BLaER1 (cell line): ENCODE results near the gene QPCT.
"Not testable (repeated sequence)": the region's sequence is repeated elsewhere in the genome, so short reads cannot be mapped to it uniquely, and the experiment has no call there.

Experiments
- H3K27ac ChIP-seq: shearing (Covaris generic); formaldehyde crosslinking; 2 replicates; pipeline ENCODE4 v1.8.1; 2022
- H3K27me3 ChIP-seq: shearing (Covaris generic); formaldehyde crosslinking; 2 replicates; pipeline ENCODE4 v1.8.1; 2022
- H3K36me3 ChIP-seq: shearing (Covaris generic); formaldehyde crosslinking; 2 replicates; pipeline ENCODE4 v1.8.1; 2022
- H3K4me1 ChIP-seq: shearing (Covaris generic); formaldehyde crosslinking; 2 replicates; pipeline ENCODE4 v1.8.1; 2022
- H3K4me2 ChIP-seq: shearing (Covaris generic); formaldehyde crosslinking; 2 replicates; pipeline ENCODE4 v1.8.1; 2022
- H3K4me3 ChIP-seq: shearing (Covaris generic); formaldehyde crosslinking; 2 replicates; pipeline ENCODE4 v1.8.1; 2022
- H3K9ac ChIP-seq: shearing (Covaris generic); formaldehyde crosslinking; 2 replicates; pipeline ENCODE4 v1.8.1; 2022
- H3K9me3 ChIP-seq: shearing (Covaris generic); formaldehyde crosslinking; 2 replicates; pipeline ENCODE4 v1.8.1; 2022
- H4K20me1 ChIP-seq: shearing (Covaris generic); formaldehyde crosslinking; 2 replicates; pipeline ENCODE4 v1.8.1; 2022
- Cebpa-rat ChIP-seq: shearing (Covaris generic); IDR thresholded peaks from 2 replicates; pipeline ENCODE4 v1.8.1; 2022

Gene QPCT

GRCh38 chr2:37344453-37345361, at the start of gene QPCT:
TSS of gene QPCT (plus strand) at chr2:37344630. CDS start at chr2:37344732, 102 bp downstream.
- H4K20me1 ChIP-seq, result no peaks in the 10 kb centered on the region
- peaks cover 44% of the 10 kb centered on the region for H3K4me1 ChIP-seq
- H3K4me2 ChIP-seq, result peak within 1 kb of the TSS; percentile 87
- no peak within 1 kb of the TSS for H3K27ac ChIP-seq
- peak within 1 kb of the TSS; percentile 65 for H3K4me3 ChIP-seq
- H3K36me3 ChIP-seq, result no peaks in the 10 kb centered on the region
- H3K27me3 ChIP-seq, result peaks cover 28% of the 10 kb centered on the region
- TF ChIP-seq Cebpa-rat, result no peak
- peak within 1 kb of the TSS; percentile 17; the same call in 1 of the 2 replicates for H3K9ac ChIP-seq
- H3K9me3 ChIP-seq, result no peaks in the 10 kb centered on the region

- not testable (repeated sequence) for H4K20me1 ChIP-seq, H3K4me3 ChIP-seq, H3K9ac ChIP-seq, H3K4me1 ChIP-seq, H3K9me3 ChIP-seq, H3K27me3 ChIP-seq, H3K27ac ChIP-seq, H3K4me2 ChIP-seq
- H3K36me3 ChIP-seq, result peaks cover 24% of the 10 kb centered on the region
Measured at GRCh38 chr2:37294858-37295257, 49.6 kb upstream of the QPCT start.

GRCh38 chr2:37295469-37296073, 48.9 kb upstream of the QPCT start:
- Histone ChIP-seq H3K27me3 (no peaks in the 10 kb centered on the region), H3K4me3 (no peak overlapping the region), H3K4me2 (no peak overlapping the region), H3K9me3 (0 out of 2 replicates have a peak, but pooled peaks cover 6% of the 10 kb centered on the region), H3K9ac (no peak overlapping the region), H4K20me1 (no peaks in the 10 kb centered on the region), H3K27ac (no peak overlapping the region), H3K36me3 (peaks cover 23% of the 10 kb centered on the region), H3K4me1 (no peaks in the 10 kb centered on the region)
- TF ChIP-seq Cebpa-rat, result no peak

- Histone ChIP-seq H3K27ac (no peak overlapping the region), H3K9me3 (peaks cover 7% of the 10 kb centered on the region), H3K9ac (no peak overlapping the region), H3K4me2 (no peak overlapping the region), H3K27me3 (no peaks in the 10 kb centered on the region), H3K36me3 (peaks cover 12% of the 10 kb centered on the region), H3K4me1 (no peaks in the 10 kb centered on the region), H3K4me3 (no peak overlapping the region), H4K20me1 (no peaks in the 10 kb centered on the region)
- TF ChIP-seq Cebpa-rat, result no peak
Measured at GRCh38 chr2:37297632-37298031, 46.8 kb upstream of the QPCT start.

GRCh38 chr2:37300146-37300545, 44.3 kb upstream of the QPCT start:
- H3K9me3 ChIP-seq, result peaks cover 20% of the 10 kb centered on the region
- no peaks in the 10 kb centered on the region for H3K27me3 ChIP-seq
- TF ChIP-seq Cebpa-rat, result no peak
- no peak overlapping the region for H3K4me3 ChIP-seq
- no peak overlapping the region for H3K4me2 ChIP-seq
- no peaks in the 10 kb centered on the region for H3K4me1 ChIP-seq
- H3K9ac ChIP-seq, result no peak overlapping the region
- 0 out of 2 replicates have a peak, but pooled peaks cover 2% of the 10 kb centered on the region for H4K20me1 ChIP-seq
- no peak overlapping the region for H3K27ac ChIP-seq
- H3K36me3 ChIP-seq, result peaks cover 24% of the 10 kb centered on the region

GRCh38 chr2:37300578-37300977, 43.9 kb upstream of the QPCT start:
- Histone ChIP-seq H3K9ac (no peak overlapping the region), H3K4me3 (no peak overlapping the region), H3K4me1 (no peaks in the 10 kb centered on the region), H4K20me1 (peaks cover 5% of the 10 kb centered on the region; the same call in 1 of the 2 replicates), H3K27me3 (no peaks in the 10 kb centered on the region), H3K4me2 (no peak overlapping the region), H3K27ac (no peak overlapping the region), H3K36me3 (peaks cover 24% of the 10 kb centered on the region), H3K9me3 (peaks cover 20% of the 10 kb centered on the region)
- TF ChIP-seq Cebpa-rat, result no peak

GRCh38 chr2:37301408-37301807, 43.0 kb upstream of the QPCT start:
- no peaks in the 10 kb centered on the region for H3K4me1 ChIP-seq
- no peak overlapping the region for H3K4me3 ChIP-seq
- no peak overlapping the region for H3K27ac ChIP-seq
- H3K4me2 ChIP-seq, result no peak overlapping the region
- no peak for TF ChIP-seq Cebpa-rat
- peaks cover 24% of the 10 kb centered on the region for H3K36me3 ChIP-seq
- H3K9me3 ChIP-seq, result peaks cover 20% of the 10 kb centered on the region
- no peaks in the 10 kb centered on the region for H3K27me3 ChIP-seq
- H4K20me1 ChIP-seq, result peaks cover 6% of the 10 kb centered on the region; the same call in 1 of the 2 replicates
- no peak overlapping the region for H3K9ac ChIP-seq

- H3K4me3 ChIP-seq, result no peak overlapping the region
Measured at GRCh38 chr2:37302701-37303252, 41.7 kb upstream of the QPCT start.

GRCh38 chr2:37306024-37306423, 38.4 kb upstream of the QPCT start:
- Histone ChIP-seq H4K20me1 (peaks cover 28% of the 10 kb centered on the region), H3K27ac (no peak overlapping the region), H3K9me3 (peaks cover 13% of the 10 kb centered on the region), H3K9ac (no peak overlapping the region), H3K4me1 (no peaks in the 10 kb centered on the region), H3K36me3 (peaks cover 16% of the 10 kb centered on the region), H3K4me2 (no peak overlapping the region), H3K4me3 (no peak overlapping the region), H3K27me3 (no peaks in the 10 kb centered on the region)
- TF ChIP-seq Cebpa-rat, result no peak

More at GRCh38 chr2:37302701-37303252, 41.7 kb upstream of the QPCT start:
- Histone ChIP-seq H3K36me3 (peaks cover 21% of the 10 kb centered on the region), H3K9ac (no peak overlapping the region), H3K27me3 (no peaks in the 10 kb centered on the region), H3K4me1 (no peaks in the 10 kb centered on the region), H3K9me3 (peaks cover 20% of the 10 kb centered on the region), H3K4me2 (no peak overlapping the region), H4K20me1 (peaks cover 18% of the 10 kb centered on the region), H3K27ac (no peak overlapping the region)
- TF ChIP-seq Cebpa-rat, result no peak

GRCh38 chr2:37307500-37307899, 36.9 kb upstream of the QPCT start:
- H3K4me3 ChIP-seq, result no peak overlapping the region
- H3K27me3 ChIP-seq, result no peaks in the 10 kb centered on the region
- peaks cover 16% of the 10 kb centered on the region for H3K36me3 ChIP-seq
- no peak for TF ChIP-seq Cebpa-rat
- peaks cover 31% of the 10 kb centered on the region for H4K20me1 ChIP-seq
- H3K9ac ChIP-seq, result no peak overlapping the region
- H3K4me2 ChIP-seq, result no peak overlapping the region
- H3K4me1 ChIP-seq, result no peaks in the 10 kb centered on the region
- H3K27ac ChIP-seq, result no peak overlapping the region
- peaks cover 13% of the 10 kb centered on the region for H3K9me3 ChIP-seq
